HUDEP-2 (cell line): ENCODE data around the gene GRHPR.
"Not testable (repeated sequence)": the region's sequence is repeated elsewhere in the genome, so short reads cannot be mapped to it uniquely, and the experiment has no call there.

ENCODE experiments used
- DNase-seq, 76 experiments: peaks; one replicate each; lab custom pipeline; 2025; ENCODE audit not compliant: unreplicated experiment in 76 of 76; lab: John Stamatoyannopoulos, UW

Gene GRHPR

DNA sequence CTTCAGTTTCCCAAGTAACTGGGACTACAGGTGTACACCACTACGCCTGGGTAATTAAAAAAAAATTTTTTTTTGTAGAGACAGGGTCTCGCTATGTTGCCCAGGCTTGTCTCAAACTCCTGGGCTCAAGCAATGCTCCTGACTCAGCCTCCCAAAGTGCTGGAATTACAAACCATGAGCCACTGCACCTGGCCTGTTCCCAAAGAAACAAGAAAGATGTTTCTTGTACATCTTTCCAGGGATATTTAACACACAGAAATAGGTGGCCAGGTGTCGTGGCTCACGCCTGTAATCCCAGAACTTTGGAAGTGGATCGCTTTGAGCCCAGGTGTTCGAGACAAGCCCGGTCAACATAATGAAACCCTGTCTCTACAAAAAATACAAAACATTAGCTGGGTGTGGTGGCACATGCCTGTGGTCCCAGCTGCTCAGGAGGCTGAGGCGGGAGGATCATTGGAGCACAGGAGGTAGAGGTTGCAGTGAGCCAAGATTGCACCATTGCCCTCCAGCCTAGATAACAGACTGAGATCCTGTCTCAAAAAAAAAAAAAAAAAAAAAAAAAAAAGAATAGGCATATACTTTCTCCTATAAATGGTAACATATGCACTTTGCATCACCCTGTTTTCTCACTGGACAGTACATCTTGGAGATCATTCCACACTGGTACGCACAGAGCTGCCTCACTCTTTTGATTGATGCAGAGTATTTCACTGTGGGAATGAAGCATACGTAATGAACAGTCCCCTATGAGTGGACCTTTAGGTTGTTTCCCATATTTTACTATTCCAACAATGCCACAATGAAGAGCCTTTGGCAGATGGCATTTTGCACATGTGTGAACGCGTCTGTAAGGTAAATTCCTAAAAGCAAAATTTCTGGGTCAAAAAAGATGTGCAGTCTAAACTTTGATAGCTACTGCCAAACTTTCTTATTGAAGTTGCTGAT is 2.0 kb upstream of the GRHPR start:
- no peak for DNase-seq

- peak in 2 of 76 experiments; percentile 19 to 51 for DNase-seq
Observed at GRCh38 chr9:37421914-37422288, 595 bp upstream of the GRHPR start.

- DNase-seq = no peak
Observed at GRCh38 chr9:37423508-37423907, 1.0 kb downstream of the GRHPR start.

- no peak for DNase-seq
Observed at GRCh38 chr9:37424204-37424685, 1.7 kb downstream of the GRHPR start.

- DNase-seq = peak in 14 of 76 experiments; percentile 9 to 66 (median 40)
Observed at GRCh38 chr9:37424686-37425297, 2.3 kb downstream of the GRHPR start.

DNA sequence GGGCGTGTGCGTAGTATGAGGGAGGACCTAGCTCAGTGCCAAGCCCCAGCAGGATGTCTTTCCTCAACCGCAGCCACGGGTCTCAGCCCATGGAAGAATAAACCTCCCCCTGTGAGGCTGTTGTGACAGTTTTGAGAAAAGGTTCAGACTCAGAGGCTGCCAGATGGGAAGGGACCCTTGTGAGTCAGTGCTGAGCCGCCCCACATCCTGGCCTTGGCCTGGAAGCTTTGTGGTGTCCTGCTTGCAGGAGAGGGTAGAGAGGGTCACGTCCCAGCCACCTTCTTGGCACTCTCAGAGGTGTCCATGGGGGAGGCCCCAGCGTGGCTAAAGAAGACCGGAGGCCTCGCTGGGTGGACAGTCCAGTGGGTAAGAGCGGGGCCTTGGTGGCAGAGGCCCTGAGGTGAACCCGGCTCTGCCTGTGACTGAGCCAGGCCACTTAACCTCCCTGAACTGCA is 2.8 kb downstream of the GRHPR start:
- peak in 8 of 76 experiments; percentile 29 to 57 (median 48) for DNase-seq

- not testable (repeated sequence) for DNase-seq
Observed at GRCh38 chr9:37426431-37426830, 3.9 kb downstream of the GRHPR start.

DNA sequence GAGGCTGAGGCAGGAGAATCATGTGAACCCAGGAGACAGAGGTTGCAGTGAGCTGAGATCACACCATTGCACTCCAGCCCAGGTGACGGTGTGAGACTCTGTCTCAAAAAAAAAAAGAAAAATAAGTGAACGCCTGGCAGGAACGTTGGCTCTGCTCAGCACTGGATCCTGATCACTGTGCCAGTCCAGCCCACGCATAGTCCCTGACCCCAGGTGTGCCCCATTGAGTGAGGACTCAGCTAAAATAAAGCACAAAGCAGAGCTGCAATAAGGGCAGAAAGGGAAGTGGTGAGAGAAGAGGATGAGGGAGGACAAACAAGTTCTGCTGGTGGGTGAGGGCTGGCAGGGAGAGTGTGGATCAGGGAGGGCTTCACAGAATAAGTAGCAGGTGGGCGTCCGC is 4.3 kb downstream of the GRHPR start:
- DNase-seq = no peak

- no peak for DNase-seq
Observed at GRCh38 chr9:37428345-37428744, 5.8 kb downstream of the GRHPR start.

DNA sequence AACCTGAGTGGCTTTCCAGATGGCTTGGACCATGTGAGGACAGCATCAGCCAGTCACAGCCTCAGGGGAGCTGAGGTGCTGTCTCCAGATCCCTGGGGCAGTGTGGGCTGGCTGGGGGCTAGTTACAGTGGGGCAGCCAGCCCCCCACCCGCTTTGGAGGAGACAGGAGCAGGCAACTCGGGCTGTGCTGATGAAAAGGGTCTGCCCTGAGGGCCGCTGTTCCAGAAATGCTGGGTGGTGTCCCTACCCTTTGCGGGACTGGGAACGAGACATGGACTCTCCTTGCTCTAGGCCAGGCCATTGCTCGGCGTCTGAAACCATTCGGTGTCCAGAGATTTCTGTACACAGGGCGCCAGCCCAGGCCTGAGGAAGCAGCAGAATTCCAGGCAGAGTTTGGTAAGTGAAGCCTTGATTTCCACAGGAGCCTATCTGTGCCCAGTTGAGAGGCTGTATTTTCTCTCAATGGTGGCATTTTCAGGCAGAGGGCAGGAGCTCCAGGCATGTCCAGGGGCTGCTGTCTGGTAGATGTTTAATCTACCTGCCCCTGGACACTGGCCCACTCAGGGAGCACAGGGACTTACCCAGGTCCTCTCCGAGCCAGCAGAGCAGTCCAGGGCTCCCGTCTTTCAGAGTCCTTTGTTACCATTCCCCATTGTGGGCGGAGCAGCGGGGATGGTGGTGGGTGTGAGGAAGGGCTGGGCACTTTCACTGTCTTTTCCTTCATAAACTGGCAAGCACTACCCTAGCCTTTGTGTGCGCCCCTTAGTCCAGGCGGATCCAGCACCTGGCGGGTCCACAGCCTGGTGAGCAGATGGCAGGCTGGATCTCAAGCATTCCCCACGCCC is 7.2 kb downstream of the GRHPR start:
- DNase-seq = no peak

DNA sequence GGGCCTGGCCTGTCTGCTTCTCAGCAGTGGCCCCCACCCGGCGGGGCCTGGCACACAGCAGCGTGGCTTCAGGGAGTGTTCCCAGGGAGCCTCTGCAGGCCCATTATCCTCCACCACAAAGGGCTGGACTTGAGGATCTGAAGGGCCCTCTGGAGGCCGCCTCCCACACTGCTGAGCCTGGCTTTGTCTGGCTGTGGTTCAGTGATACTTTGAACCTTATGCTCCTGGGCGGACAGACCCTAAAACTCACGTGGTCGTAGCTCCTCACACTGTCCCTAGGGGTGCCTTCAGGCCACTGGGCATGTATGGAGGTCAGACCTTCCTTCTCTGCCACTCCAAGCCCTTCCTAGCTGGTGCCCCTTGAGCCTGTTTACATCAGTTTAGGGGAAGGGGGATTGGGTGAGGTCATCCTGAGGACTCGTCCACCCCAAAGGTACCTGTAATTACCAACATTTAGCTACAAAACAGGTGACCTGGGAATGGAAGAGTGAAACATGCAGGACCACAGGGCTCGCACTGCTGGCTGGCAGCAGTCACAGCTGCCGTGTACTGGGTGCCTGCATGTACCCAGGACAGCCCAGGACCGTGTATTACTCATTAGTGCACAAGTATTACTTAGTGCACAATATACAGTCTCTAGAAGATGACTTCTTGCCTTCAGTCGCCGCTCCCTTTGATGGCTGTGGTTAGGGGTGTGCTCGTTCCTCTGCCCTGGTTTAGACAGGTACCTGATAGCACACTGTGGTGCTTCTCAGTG is 8.5 kb downstream of the GRHPR start:
- DNase-seq = peak in 16 of 76 experiments; percentile 8 to 38 (median 14)

- DNase-seq = no peak
Observed at GRCh38 chr9:37432020-37432419, 9.5 kb downstream of the GRHPR start.

- no peak for DNase-seq
Observed at GRCh38 chr9:37433867-37434371, 11.4 kb downstream of the GRHPR start.

DNA sequence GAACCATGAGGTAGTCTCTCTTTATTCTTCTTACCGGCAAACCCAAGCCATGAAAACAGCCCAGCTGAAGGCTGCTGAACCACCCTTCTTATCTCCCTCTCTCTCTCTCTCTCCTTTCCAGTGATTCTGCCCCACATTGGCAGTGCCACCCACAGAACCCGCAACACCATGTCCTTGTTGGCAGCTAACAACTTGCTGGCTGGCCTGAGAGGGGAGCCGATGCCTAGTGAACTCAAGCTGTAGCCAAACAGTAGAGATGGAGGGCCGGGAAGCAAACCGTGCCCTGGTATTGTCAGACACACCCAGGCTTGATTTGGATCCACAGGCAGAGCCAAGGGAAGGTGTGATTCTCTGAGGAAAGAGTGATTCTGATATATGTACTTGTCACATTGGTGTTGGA is 14.0 kb downstream of the GRHPR start:
- no peak for DNase-seq

DNA sequence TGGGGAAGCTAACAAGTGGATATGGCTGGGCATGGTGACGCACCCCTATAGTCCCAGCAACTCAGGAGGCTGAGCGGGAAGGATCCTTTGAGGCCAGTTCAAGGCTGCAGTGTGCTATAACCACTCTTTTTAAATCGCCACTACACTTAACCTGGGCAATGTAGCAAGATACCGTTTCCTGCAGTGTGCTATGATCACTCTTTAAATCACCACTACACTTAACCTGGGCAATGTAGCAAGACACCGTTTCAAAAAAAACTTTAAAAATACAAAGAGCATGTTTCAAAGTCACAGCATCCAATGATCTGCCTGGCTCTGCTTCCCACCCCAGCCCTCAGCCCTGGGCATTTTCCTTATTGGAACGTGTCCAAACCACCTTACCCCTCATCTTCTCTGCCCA is 14.5 kb downstream of the GRHPR start:
- no peak for DNase-seq

- DNase-seq = no peak
Observed at GRCh38 chr9:37437621-37438020, 15.1 kb downstream of the GRHPR start.

DNA sequence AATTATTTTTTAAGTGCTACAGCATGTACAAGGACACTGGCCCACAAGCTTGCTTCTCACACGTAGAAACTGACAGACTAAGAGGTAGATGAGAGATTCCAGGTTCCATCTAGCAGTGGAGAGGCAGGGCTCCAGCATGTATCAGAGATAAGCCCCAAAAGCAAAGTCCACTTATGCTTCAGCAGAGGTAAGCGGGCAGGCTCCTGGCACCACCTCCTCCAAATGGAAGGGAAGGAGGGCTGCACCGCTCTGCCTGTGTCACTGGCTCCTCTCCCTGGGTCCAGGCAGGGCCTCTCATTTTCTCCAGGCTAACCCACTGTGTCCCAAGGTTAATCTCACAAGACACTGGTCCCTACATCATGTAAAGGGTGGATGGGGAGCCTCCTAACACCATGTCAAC is 15.9 kb downstream of the GRHPR start:
- DNase-seq = no peak

- no peak for DNase-seq
Observed at GRCh38 chr9:37441776-37442370, 19.4 kb downstream of the GRHPR start.

GRCh38 chr9:37442556-37442955 is 20.1 kb downstream of the GRHPR start:
- no peak for DNase-seq

- DNase-seq = no peak
Observed at GRCh38 chr9:37443566-37443965, 21.1 kb downstream of the GRHPR start.
